Neural cell (in vitro differentiated cells): Measurements from ENCODE around the gene SCTR. TPM values are rescaled to one million over a fixed set of nuclear protein-coding genes. Genes with fewer than 3 reads are reported as not detected.

Experiments used
- H2AFZ ChIP-seq: fragments of 200-600, 300-800 bp; sonication (generic), shearing (Covaris generic); 2 replicates; pipeline ENCODE4 v1.6.0; 2014; ENCODE audit warnings: low read depth, mild to moderate bottlenecking, antibody characterized with exemption, low read length, moderate library complexity
- H3F3A ChIP-seq: fragments of 200-600 bp; shearing (Covaris generic); 2 replicates; pipeline ENCODE4 v1.6.1; 2016; ENCODE audit warnings: mild to moderate bottlenecking, moderate library complexity, mixed read lengths, antibody characterized with exemption, low read length; ENCODE audit not compliant: insufficient read depth, poor library complexity, severe bottlenecking
- H3K27ac ChIP-seq: fragments of 200-600, 300-800 bp; sonication (generic), shearing (Covaris generic); 2 replicates; pipeline ENCODE4 v1.5.1; 2014; ENCODE audit warnings: mild to moderate bottlenecking, low read length, moderate library complexity
- H3K27me3 ChIP-seq: fragments of 300-800, 200-600 bp; sonication (generic), shearing (Covaris generic); 2 replicates; pipeline ENCODE4 v1.6.0; 2014; ENCODE audit warnings: mild to moderate bottlenecking, low read depth, low read length, moderate library complexity; ENCODE audit not compliant: insufficient read depth
- H3K36me3 ChIP-seq: fragments of 300-800, 200-600 bp; sonication (generic), shearing (Covaris generic); 2 replicates; pipeline ENCODE4 v1.5.1; 2014; ENCODE audit warnings: mild to moderate bottlenecking, antibody characterized with exemption, low read length, moderate library complexity; ENCODE audit not compliant: insufficient read depth
- H3K4me2 ChIP-seq: fragments of 300-800, 200-600 bp; sonication (generic), shearing (Covaris generic); 2 replicates; pipeline ENCODE4 v1.6.0; 2014; ENCODE audit warnings: mild to moderate bottlenecking, low read length
- H3K4me3 ChIP-seq: fragments of 300-800, 200-600 bp; sonication (generic), shearing (Covaris generic); 2 replicates; pipeline ENCODE4 v1.5.1; 2014; ENCODE audit warnings: mild to moderate bottlenecking, low read length, moderate library complexity
- H3K79me2 ChIP-seq: fragments of 200-600 bp; shearing (Covaris generic); replicated peaks from 2 replicates; pipeline ENCODE4 v1.6.0; 2014; ENCODE audit warnings: mild to moderate bottlenecking, low read length, moderate library complexity; ENCODE audit not compliant: insufficient read depth
- H3K9ac ChIP-seq: fragments of 300-800, 200-600 bp; sonication (generic), shearing (Covaris generic); 2 replicates; pipeline ENCODE4 v1.6.1; 2016; ENCODE audit warnings: mild to moderate bottlenecking, low read length, mixed read lengths
- H3K9me2 ChIP-seq: fragments of 200-600 bp; shearing (Covaris generic); 2 replicates; pipeline ENCODE4 v1.6.1; 2016; ENCODE audit warnings: mild to moderate bottlenecking, low read length, mixed read lengths; ENCODE audit not compliant: insufficient read depth
- H3K9me3 ChIP-seq: fragments of 200-600, 300-800 bp; sonication (generic), shearing (Covaris generic); 2 replicates; pipeline ENCODE4 v1.6.1; 2016; ENCODE audit warnings: mild to moderate bottlenecking, mixed run types, low read length, moderate library complexity, mixed read lengths
- H4K20me1 ChIP-seq: fragments of 200-600 bp; shearing (Covaris generic); 2 replicates; pipeline ENCODE4 v1.6.1; 2016; ENCODE audit warnings: mild to moderate bottlenecking, mixed run types; ENCODE audit not compliant: insufficient read depth
- EP300 ChIP-seq: fragments of 450-650 bp; conservative IDR thresholded peaks from 2 replicates; pipeline ENCODE4 v1.6.1; 2014; ENCODE audit warnings: antibody characterized with exemption, mild to moderate bottlenecking, moderate library complexity; ENCODE audit not compliant: poor library complexity, severe bottlenecking
- EZH2 ChIP-seq: fragments of 200-600, 300-800 bp; shearing (Covaris generic), sonication (generic); IDR thresholded peaks from 2 replicates; pipeline ENCODE4 v1.6.1; 2014; ENCODE audit warnings: antibody characterized with exemption, low read length, borderline replicate concordance, mild to moderate bottlenecking; ENCODE audit not compliant: insufficient read depth, poor library complexity, severe bottlenecking
- MXI1 ChIP-seq: fragments of 450-650 bp; conservative IDR thresholded peaks from 2 replicates; pipeline ENCODE4 v1.6.1; 2014; ENCODE audit warnings: antibody characterized with exemption, mild to moderate bottlenecking; ENCODE audit not compliant: poor library complexity, severe bottlenecking
- POLR2AphosphoS5 ChIP-seq: IDR thresholded peaks from 2 replicates; pipeline ENCODE4 v1.6.1; 2012
- RAD21 ChIP-seq: fragments of 450-650 bp; conservative IDR thresholded peaks from 2 replicates; pipeline ENCODE4 v1.6.1; 2014; ENCODE audit warnings: antibody characterized with exemption, mild to moderate bottlenecking, moderate library complexity
- SMC3 ChIP-seq: fragments of 450-650 bp; conservative IDR thresholded peaks from 2 replicates; pipeline ENCODE4 v1.6.1; 2014; ENCODE audit warnings: antibody characterized with exemption, mild to moderate bottlenecking, moderate library complexity; ENCODE audit not compliant: poor library complexity
- TAF1 ChIP-seq: IDR thresholded peaks from 2 replicates; pipeline ENCODE4 v1.6.1; 2012; ENCODE audit warnings: low read depth
- polyA plus RNA-seq: library from polyadenylated mRNA; depleted of rRNA; stranded (reverse); fragments of >200 nt; gene quantifications from 2 replicates; pipeline ENCODE4 v1.2.3, GENCODE V29; 2014
- TF ChIP-seq, protein P1 (sequence below): IDR thresholded peaks from 2 replicates; pipeline ENCODE4 v1.6.1; 2012; ENCODE audit warnings: borderline replicate concordance
- TF ChIP-seq, protein P2 (sequence below): fragments of 450-650 bp; IDR thresholded peaks from 2 replicates; pipeline ENCODE4 v1.5.1; 2014; ENCODE audit warnings: antibody characterized with exemption, mild to moderate bottlenecking, moderate library complexity; ENCODE audit not compliant: poor library complexity, severe bottlenecking

Gene SCTR
- polyA plus RNA-seq, 1 donor from 2014 or later = 0.12 TPM

DNA sequence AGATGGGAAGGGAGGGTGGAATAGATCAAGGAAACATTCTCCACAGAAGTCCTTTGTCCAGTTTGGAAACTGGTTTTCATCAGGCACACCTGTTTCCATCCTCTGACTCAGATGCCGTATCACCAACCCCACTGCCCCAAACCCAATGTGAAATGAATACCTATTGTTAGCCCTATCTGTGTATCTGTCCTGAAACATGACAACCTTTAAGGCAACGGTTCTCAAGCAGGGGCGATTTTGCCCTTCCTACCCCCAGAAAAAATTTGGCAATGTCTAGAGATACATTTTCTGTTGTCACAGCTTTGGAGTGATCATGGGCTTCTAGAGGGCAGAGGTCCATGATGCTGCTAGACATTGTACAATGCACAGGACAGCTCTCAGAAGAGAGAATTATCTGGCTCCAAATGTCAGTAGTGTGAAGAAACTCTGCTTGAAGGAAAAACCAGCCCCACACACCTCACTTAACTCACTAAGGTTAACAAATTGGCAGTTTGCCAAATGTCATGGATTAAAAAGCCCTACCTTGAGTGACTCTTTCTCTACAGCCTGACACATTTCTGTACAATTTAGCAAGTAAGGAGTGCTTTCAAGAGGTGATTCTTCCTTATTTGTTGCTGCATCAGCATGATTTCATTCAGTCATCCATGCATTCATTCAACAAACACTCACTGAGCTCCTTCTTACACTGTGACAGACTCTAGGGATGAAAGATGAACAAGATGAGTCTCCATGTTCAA is 3.4 kb downstream of the SCTR start:
- Histone ChIP-seq H3K27me3 (peaks cover 43% of the 10 kb centered on the region), H2AFZ (no peak overlapping the region), H3K79me2 (no peaks in the 10 kb centered on the region), H3K9ac (no peak overlapping the region), H3K36me3 (no peaks in the 10 kb centered on the region), H3K9me3 (no peaks in the 10 kb centered on the region), H3F3A (no peaks in the 10 kb centered on the region), H3K4me2 (no peak overlapping the region), H3K4me3 (no peak overlapping the region), H3K9me2 (no peaks in the 10 kb centered on the region), H4K20me1 (no peaks in the 10 kb centered on the region), H3K27ac (no peak overlapping the region)
- no peak for TF ChIP-seq EP300
- TF ChIP-seq, protein P1, sequence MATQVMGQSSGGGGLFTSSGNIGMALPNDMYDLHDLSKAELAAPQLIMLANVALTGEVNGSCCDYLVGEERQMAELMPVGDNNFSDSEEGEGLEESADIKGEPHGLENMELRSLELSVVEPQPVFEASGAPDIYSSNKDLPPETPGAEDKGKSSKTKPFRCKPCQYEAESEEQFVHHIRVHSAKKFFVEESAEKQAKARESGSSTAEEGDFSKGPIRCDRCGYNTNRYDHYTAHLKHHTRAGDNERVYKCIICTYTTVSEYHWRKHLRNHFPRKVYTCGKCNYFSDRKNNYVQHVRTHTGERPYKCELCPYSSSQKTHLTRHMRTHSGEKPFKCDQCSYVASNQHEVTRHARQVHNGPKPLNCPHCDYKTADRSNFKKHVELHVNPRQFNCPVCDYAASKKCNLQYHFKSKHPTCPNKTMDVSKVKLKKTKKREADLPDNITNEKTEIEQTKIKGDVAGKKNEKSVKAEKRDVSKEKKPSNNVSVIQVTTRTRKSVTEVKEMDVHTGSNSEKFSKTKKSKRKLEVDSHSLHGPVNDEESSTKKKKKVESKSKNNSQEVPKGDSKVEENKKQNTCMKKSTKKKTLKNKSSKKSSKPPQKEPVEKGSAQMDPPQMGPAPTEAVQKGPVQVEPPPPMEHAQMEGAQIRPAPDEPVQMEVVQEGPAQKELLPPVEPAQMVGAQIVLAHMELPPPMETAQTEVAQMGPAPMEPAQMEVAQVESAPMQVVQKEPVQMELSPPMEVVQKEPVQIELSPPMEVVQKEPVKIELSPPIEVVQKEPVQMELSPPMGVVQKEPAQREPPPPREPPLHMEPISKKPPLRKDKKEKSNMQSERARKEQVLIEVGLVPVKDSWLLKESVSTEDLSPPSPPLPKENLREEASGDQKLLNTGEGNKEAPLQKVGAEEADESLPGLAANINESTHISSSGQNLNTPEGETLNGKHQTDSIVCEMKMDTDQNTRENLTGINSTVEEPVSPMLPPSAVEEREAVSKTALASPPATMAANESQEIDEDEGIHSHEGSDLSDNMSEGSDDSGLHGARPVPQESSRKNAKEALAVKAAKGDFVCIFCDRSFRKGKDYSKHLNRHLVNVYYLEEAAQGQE = no peak
- no peak for TF ChIP-seq EZH2
- no peak for TF ChIP-seq SMC3

DNA sequence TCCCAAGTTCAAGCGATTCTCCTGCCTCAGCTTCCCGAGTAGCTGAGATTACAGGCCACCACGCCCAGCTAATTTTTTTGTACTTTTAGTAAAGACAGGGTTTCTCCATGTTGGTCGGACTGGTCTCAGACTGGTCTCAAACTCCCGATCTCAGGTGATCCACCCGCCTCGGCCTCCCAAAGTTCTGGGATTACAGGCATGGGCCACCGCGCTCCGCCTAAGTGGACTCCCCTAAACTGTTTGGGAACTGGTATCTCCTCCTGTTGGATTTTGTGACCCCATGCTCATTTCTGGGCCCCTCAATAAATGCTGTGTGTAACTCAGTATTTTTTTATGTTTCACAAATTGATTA is 5.2 kb downstream of the SCTR start:
- no peak overlapping the region for H2AFZ ChIP-seq
- H3K4me3 ChIP-seq = no peak overlapping the region
- no peaks in the 10 kb centered on the region for H3K79me2 ChIP-seq
- no peak for TF ChIP-seq RAD21
- TF ChIP-seq TAF1 = no peak
- no peak for TF ChIP-seq MXI1
- no peak for TF ChIP-seq EP300
- TF ChIP-seq POLR2AphosphoS5 = no peak
- TF ChIP-seq EZH2 = no peak
- no peak for TF ChIP-seq SMC3
- TF ChIP-seq, protein P1 = no peak
- TF ChIP-seq, protein P2, sequence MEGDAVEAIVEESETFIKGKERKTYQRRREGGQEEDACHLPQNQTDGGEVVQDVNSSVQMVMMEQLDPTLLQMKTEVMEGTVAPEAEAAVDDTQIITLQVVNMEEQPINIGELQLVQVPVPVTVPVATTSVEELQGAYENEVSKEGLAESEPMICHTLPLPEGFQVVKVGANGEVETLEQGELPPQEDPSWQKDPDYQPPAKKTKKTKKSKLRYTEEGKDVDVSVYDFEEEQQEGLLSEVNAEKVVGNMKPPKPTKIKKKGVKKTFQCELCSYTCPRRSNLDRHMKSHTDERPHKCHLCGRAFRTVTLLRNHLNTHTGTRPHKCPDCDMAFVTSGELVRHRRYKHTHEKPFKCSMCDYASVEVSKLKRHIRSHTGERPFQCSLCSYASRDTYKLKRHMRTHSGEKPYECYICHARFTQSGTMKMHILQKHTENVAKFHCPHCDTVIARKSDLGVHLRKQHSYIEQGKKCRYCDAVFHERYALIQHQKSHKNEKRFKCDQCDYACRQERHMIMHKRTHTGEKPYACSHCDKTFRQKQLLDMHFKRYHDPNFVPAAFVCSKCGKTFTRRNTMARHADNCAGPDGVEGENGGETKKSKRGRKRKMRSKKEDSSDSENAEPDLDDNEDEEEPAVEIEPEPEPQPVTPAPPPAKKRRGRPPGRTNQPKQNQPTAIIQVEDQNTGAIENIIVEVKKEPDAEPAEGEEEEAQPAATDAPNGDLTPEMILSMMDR = no peak
- H3K9ac ChIP-seq = no peak overlapping the region
- H3F3A ChIP-seq = no peaks in the 10 kb centered on the region
- peaks cover 26% of the 10 kb centered on the region for H3K27me3 ChIP-seq
- H3K9me3 ChIP-seq = no peaks in the 10 kb centered on the region
- H4K20me1 ChIP-seq = no peaks in the 10 kb centered on the region
- H3K4me2 ChIP-seq = no peak overlapping the region
- no peak overlapping the region for H3K27ac ChIP-seq
- no peaks in the 10 kb centered on the region for H3K9me2 ChIP-seq
- no peaks in the 10 kb centered on the region for H3K36me3 ChIP-seq
